K562 (cell line): ENCODE results near the gene CLCN1. TPM values are rescaled to one million over a fixed set of nuclear protein-coding genes. Genes with fewer than 3 reads are reported as not detected.
A peak's percentile ranks its signal among the peaks of the same experiment; 100 is the strongest.

Experiments
- CHD2 ChIP-seq: IDR thresholded peaks from 2 replicates; pipeline ENCODE4 v1.6.1; 2011; ENCODE audit warnings: low read depth, low read length
- E2F3 ChIP-seq: fragments of 250-450 bp; sonication (Bioruptor Pico); IDR thresholded peaks from 2 replicates; pipeline ENCODE4 v1.4.0; 2020; ENCODE audit warnings: mild to moderate bottlenecking
- HNRNPL ChIP-seq: fragments of 200-400 bp; formaldehyde crosslinking; IDR thresholded peaks from 2 replicates; pipeline ENCODE4 v1.6.1; 2017; ENCODE audit warnings: low read depth, mild to moderate bottlenecking, low read length
- KDM4B ChIP-seq, 2 experiments: fragments of 450-650 bp in 1 of 2; sonication (generic) in 1 of 2; IDR thresholded peaks; 2 replicates each; pipeline ENCODE4 v1.6.1; 2016 to 2017; ENCODE audit warnings: borderline replicate concordance in 2 of 2, antibody characterized with exemption in 1 of 2, low read depth in 1 of 2, mild to moderate bottlenecking in 1 of 2
- MEF2A ChIP-seq: IDR thresholded peaks from 2 replicates; pipeline ENCODE4 v1.6.1; 2011; ENCODE audit warnings: low read depth, mild to moderate bottlenecking, low read length, moderate library complexity; ENCODE audit not compliant: control insufficient read depth
- SIRT6 ChIP-seq: IDR thresholded peaks from one replicate; pipeline ENCODE4 v1.6.1; 2012; ENCODE audit warnings: low read depth, mild to moderate bottlenecking, control low read depth, inconsistent platforms, low read length, moderate library complexity
- STAT5A ChIP-seq: IDR thresholded peaks from 2 replicates; pipeline ENCODE4 v1.6.1; 2012; ENCODE audit warnings: low read length, inconsistent platforms, borderline replicate concordance
- TCF7 ChIP-seq: sonication (generic); IDR thresholded peaks from 2 replicates; pipeline ENCODE4 v1.6.1; 2016; ENCODE audit warnings: antibody characterized with exemption, borderline replicate concordance
- ZNF431 ChIP-seq: sonication (generic); formaldehyde crosslinking; IDR thresholded peaks from 2 replicates; pipeline ENCODE4 v1.8.0; 2022; ENCODE audit warnings: mild to moderate bottlenecking, missing genetic modification reagents
- polyA plus RNA-seq, 8 experiments: library from polyadenylated mRNA; depleted of rRNA in 4 of 8; stranded (reverse) in 5 of 8; unstranded in 3 of 8; fragments of >200 nt; fragmentation: Nextera tagmentation in 2 of 8; fragmentation: Illumina TruSeq in 1 of 8; extraction: Ambion mirVana in 2 of 8; extraction: Trizol in 1 of 8; gene quantifications; 2 replicates each; pipeline versions ENCODE4 v1.2.1 to v1.2.3, GENCODE V29; 2011 to 2014; ENCODE audit warnings: inconsistent platforms in 1 of 8, missing spikeins in 1 of 8
- total RNA-seq, 7 experiments: library from RNA; depleted of rRNA in 6 of 7; stranded (reverse); fragments of >200 nt in 6 of 7; fragmentation: Illumina TruSeq in 2 of 7; extraction: Trizol in 2 of 7; gene quantifications; 2 replicates each; pipeline versions ENCODE4 v1.2.1 to v1.2.3, GENCODE V29; 2011 to 2021; ENCODE audit warnings: low replicate concordance in 1 of 7
- TF ChIP-seq, protein P1 (sequence below): fragments of 450-650 bp; IDR thresholded peaks from 2 replicates; pipeline ENCODE4 v1.6.1; 2017; ENCODE audit warnings: antibody characterized with exemption, mild to moderate bottlenecking
- TF ChIP-seq, protein P2 (sequence below): fragments of 200-800 bp; sonication (Bioruptor generic); IDR thresholded peaks from 2 replicates; pipeline ENCODE4 v1.6.1; 2017; ENCODE audit warnings: missing genetic modification characterization, missing compliant biosample characterization
- TF ChIP-seq, protein P3 (sequence below): fragments of 450-650 bp; formaldehyde crosslinking; conservative IDR thresholded peaks from 2 replicates; pipeline ENCODE4 v1.4.0; 2022; ENCODE audit warnings: mild to moderate bottlenecking, missing genetic modification characterization
- TF ChIP-seq, protein P4 (sequence below): fragments of 450-650 bp; conservative IDR thresholded peaks from 2 replicates; pipeline ENCODE4 v1.6.1; 2016; ENCODE audit warnings: missing genetic modification characterization, low read depth, mild to moderate bottlenecking, control low read depth, missing compliant biosample characterization
- TF ChIP-seq, protein P5 (sequence below): fragments of 200-800 bp; sonication (Bioruptor generic); IDR thresholded peaks from 2 replicates; pipeline ENCODE4 v1.6.1; 2017; ENCODE audit warnings: missing genetic modification characterization, missing compliant biosample characterization
- TF ChIP-seq, protein P6 (sequence below): sonication (generic); formaldehyde crosslinking; IDR thresholded peaks from 2 replicates; pipeline ENCODE4 v1.8.0; 2022; ENCODE audit warnings: mild to moderate bottlenecking, missing genetic modification reagents

The CLCN1 gene
- total and polyA plus RNA-seq, 9 of the 15 experiments (the other 6 are each of a cell fraction or from before 2014, with no cell fraction given), result 0.01 to 0.11 (median 0.04) TPM; not detected in 4

DNA sequence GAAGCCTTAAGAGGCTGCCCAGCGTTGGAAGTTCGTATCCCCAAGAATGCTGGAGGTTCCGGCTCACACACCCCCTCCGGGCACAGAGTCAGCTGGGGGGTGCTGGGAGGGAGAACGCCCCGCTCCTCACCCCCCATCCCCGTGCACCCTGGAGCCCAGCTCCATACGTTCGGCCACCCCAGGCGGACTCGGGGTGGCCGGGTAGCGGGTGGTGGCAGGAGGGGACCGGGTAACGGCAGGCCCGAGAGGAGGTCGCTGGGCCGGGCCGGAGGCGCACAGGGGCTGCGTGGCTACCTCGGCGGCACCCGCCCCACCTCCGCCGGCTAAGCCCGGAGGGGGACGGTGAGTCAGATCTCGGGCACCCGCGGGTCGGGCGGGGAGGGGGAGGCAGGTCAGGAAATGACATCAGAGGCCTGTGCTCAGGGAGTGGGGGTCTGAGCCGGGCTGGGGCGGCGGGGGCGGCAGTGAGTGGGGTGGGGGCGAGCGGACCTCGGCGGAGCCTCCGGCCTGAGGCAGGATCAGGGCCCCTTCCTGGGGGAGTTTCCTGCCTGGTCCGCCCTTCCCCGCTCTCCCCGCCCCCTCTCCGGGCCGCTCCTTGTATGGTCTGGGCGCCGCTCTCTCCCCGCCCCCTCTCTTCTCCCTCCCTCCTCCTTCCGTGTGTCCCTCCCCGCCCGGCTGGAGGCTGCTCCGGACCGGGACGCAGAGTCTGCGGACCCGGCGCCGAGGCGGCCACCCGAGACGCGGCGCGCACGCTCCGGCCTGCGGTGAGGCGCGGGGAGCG, 64.9 kb downstream of the CLCN1 start, which contains the start of gene ZYX (continued):
- TF ChIP-seq, protein P1, sequence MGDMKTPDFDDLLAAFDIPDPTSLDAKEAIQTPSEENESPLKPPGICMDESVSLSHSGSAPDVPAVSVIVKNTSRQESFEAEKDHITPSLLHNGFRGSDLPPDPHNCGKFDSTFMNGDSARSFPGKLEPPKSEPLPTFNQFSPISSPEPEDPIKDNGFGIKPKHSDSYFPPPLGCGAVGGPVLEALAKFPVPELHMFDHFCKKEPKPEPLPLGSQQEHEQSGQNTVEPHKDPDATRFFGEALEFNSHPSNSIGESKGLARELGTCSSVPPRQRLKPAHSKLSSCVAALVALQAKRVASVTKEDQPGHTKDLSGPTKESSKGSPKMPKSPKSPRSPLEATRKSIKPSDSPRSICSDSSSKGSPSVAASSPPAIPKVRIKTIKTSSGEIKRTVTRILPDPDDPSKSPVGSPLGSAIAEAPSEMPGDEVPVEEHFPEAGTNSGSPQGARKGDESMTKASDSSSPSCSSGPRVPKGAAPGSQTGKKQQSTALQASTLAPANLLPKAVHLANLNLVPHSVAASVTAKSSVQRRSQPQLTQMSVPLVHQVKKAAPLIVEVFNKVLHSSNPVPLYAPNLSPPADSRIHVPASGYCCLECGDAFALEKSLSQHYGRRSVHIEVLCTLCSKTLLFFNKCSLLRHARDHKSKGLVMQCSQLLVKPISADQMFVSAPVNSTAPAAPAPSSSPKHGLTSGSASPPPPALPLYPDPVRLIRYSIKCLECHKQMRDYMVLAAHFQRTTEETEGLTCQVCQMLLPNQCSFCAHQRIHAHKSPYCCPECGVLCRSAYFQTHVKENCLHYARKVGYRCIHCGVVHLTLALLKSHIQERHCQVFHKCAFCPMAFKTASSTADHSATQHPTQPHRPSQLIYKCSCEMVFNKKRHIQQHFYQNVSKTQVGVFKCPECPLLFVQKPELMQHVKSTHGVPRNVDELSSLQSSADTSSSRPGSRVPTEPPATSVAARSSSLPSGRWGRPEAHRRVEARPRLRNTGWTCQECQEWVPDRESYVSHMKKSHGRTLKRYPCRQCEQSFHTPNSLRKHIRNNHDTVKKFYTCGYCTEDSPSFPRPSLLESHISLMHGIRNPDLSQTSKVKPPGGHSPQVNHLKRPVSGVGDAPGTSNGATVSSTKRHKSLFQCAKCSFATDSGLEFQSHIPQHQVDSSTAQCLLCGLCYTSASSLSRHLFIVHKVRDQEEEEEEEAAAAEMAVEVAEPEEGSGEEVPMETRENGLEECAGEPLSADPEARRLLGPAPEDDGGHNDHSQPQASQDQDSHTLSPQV, result no peak
- TF ChIP-seq STAT5A (0 out of 2 replicates have a peak, but pooled peaks have one; percentile 44), CHD2 (0 out of 2 replicates have a peak, but pooled peaks have one; percentile 6), ZNF431 (CRISPR knock-in tag) (0 out of 2 replicates have a peak, but pooled peaks have one; percentile 44), HNRNPL (peak; percentile 57; the same call in 1 of the 2 replicates), E2F3 (CRISPR knock-in tag) (peak; percentile 45; the same call in 1 of the 2 replicates), MEF2A (peak; percentile 46; the same call in 1 of the 2 replicates), SIRT6 (peak; percentile 89), KDM4B (IDR thresholded peaks at IDR 0.05; ENCODE audit: borderline replicate concordance in 2 of 2, low read depth in 1 of 2) (no peak; a peak in 1 of 4 replicates), TCF7 (peak; percentile 63; the same call in 1 of the 2 replicates)
- TF ChIP-seq, protein P2, sequence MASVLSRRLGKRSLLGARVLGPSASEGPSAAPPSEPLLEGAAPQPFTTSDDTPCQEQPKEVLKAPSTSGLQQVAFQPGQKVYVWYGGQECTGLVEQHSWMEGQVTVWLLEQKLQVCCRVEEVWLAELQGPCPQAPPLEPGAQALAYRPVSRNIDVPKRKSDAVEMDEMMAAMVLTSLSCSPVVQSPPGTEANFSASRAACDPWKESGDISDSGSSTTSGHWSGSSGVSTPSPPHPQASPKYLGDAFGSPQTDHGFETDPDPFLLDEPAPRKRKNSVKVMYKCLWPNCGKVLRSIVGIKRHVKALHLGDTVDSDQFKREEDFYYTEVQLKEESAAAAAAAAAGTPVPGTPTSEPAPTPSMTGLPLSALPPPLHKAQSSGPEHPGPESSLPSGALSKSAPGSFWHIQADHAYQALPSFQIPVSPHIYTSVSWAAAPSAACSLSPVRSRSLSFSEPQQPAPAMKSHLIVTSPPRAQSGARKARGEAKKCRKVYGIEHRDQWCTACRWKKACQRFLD (CRISPR knock-in tag), result peak; percentile 90
- TF ChIP-seq, protein P3, sequence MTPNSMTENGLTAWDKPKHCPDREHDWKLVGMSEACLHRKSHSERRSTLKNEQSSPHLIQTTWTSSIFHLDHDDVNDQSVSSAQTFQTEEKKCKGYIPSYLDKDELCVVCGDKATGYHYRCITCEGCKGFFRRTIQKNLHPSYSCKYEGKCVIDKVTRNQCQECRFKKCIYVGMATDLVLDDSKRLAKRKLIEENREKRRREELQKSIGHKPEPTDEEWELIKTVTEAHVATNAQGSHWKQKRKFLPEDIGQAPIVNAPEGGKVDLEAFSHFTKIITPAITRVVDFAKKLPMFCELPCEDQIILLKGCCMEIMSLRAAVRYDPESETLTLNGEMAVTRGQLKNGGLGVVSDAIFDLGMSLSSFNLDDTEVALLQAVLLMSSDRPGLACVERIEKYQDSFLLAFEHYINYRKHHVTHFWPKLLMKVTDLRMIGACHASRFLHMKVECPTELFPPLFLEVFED, result 0 out of 2 replicates have a peak, but pooled peaks have one; percentile 3
- TF ChIP-seq, protein P4, sequence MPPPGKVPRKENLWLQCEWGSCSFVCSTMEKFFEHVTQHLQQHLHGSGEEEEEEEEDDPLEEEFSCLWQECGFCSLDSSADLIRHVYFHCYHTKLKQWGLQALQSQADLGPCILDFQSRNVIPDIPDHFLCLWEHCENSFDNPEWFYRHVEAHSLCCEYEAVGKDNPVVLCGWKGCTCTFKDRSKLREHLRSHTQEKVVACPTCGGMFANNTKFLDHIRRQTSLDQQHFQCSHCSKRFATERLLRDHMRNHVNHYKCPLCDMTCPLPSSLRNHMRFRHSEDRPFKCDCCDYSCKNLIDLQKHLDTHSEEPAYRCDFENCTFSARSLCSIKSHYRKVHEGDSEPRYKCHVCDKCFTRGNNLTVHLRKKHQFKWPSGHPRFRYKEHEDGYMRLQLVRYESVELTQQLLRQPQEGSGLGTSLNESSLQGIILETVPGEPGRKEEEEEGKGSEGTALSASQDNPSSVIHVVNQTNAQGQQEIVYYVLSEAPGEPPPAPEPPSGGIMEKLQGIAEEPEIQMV (tag), result peak; percentile 99
- TF ChIP-seq, protein P5, sequence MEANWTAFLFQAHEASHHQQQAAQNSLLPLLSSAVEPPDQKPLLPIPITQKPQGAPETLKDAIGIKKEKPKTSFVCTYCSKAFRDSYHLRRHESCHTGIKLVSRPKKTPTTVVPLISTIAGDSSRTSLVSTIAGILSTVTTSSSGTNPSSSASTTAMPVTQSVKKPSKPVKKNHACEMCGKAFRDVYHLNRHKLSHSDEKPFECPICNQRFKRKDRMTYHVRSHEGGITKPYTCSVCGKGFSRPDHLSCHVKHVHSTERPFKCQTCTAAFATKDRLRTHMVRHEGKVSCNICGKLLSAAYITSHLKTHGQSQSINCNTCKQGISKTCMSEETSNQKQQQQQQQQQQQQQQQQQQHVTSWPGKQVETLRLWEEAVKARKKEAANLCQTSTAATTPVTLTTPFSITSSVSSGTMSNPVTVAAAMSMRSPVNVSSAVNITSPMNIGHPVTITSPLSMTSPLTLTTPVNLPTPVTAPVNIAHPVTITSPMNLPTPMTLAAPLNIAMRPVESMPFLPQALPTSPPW (CRISPR knock-in tag), result peak; percentile 98
- TF ChIP-seq, protein P6, sequence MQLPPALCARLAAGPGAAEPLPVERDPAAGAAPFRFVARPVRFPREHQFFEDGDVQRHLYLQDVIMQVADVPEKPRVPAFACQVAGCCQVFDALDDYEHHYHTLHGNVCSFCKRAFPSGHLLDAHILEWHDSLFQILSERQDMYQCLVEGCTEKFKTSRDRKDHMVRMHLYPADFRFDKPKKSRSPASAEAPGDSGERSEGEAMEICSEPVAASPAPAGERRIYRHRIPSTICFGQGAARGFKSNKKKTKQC (CRISPR knock-in tag), result peak; percentile 80
